Eye (tissue), 1 donor: Measurements from ENCODE around the gene CDC34.

Source experiments
- DNase-seq: peaks from one replicate; pipeline ENCODE4 v3.0.0-alpha.2; 2015

The CDC34 gene

DNA sequence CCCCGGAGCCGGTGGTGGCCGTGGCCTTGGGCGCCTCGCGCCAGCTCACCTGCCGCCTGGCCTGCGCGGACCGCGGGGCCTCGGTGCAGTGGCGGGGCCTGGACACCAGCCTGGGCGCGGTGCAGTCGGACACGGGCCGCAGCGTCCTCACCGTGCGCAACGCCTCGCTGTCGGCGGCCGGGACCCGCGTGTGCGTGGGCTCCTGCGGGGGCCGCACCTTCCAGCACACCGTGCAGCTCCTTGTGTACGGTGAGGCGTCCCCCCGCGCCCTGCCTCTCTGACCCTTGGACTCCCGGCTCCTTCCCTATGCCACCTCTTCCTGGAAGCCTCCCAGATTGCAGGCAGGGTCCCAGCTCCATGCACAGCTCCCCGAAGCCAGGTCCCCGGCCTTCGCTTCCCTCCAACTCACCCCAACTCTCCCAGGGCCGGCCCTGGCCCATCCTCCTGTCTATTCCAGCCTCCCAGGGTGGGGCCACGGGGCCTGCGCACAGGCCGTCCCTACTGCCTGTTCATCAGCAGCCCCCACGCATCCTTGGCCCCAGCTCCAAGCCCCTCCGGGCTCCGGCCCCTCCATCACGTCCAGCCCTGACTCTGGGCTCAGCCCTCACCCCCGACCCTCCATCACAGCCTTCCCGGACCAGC, 33.6 kb upstream of the CDC34 start:
- peak; percentile 11 for DNase-seq

DNA sequence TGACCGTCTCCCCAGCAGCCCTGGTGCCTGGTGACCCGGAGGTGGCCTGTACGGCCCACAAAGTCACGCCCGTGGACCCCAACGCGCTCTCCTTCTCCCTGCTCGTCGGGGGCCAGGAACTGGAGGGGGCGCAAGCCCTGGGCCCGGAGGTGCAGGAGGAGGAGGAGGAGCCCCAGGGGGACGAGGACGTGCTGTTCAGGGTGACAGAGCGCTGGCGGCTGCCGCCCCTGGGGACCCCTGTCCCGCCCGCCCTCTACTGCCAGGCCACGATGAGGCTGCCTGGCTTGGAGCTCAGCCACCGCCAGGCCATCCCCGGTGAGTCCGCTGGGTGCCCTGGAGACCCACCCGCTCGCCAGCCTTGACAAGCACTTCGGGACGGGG, 33.1 kb upstream of the CDC34 start:
- DNase-seq: peak; percentile 8

DNA sequence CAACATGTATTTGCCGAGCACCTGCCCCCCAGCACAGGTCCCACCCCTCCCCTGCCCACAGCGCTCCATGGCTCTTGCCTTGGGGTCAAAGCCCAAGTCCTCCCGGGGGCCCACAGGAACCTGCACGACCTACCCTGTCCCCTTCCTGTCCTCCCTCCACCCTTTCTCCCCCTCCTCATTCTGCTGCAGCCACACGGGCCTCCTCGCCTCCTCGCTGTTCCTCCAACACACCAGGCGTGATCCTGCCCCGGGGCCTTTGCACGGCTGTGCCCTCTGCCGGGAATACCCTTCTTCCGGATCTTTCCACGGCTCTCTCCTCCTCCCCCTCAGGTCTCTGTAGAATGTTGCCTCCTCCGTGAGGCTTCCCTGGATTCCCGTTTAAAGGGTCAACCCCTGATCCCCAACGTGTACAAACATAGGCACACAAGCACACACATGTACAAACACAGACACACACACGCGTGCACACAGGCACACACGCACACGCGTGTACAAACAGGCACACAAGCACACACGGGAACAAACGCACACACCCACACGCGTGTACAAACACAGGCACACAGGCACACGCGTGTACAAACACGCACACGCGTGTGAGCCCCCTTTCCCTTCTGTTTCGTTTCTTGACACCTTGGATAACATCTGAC, 32.5 kb upstream of the CDC34 start:
- DNase-seq: peak; percentile 4

DNA sequence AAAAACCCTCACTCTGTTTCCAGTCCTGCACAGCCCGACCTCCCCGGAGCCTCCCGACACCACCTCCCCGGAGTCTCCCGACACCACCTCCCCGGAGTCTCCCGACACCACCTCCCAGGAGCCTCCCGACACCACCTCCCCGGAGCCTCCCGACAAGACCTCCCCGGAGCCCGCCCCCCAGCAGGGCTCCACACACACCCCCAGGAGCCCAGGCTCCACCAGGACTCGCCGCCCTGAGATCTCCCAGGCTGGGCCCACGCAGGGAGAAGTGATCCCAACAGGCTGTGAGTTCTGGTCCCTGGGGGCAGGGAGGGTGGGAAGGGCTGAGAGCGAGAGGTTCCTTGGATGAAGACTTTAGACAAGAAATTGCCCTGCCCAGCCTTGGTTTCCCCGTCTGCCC, 29.9 kb upstream of the CDC34 start:
- DNase-seq: no peak

DNA sequence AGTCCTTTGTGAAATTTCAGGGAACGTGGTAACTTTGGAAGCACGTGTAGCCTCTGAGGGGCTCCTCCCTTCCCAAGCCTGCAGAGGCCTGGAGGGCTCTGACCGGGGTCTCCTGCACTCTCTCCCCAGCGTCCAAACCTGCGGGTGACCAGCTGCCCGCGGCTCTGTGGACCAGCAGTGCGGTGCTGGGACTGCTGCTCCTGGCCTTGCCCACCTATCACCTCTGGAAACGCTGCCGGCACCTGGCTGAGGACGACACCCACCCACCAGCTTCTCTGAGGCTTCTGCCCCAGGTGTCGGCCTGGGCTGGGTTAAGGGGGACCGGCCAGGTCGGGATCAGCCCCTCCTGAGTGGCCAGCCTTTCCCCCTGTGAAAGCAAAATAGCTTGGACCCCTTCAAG, 26.9 kb upstream of the CDC34 start:
- no peak for DNase-seq

DNA sequence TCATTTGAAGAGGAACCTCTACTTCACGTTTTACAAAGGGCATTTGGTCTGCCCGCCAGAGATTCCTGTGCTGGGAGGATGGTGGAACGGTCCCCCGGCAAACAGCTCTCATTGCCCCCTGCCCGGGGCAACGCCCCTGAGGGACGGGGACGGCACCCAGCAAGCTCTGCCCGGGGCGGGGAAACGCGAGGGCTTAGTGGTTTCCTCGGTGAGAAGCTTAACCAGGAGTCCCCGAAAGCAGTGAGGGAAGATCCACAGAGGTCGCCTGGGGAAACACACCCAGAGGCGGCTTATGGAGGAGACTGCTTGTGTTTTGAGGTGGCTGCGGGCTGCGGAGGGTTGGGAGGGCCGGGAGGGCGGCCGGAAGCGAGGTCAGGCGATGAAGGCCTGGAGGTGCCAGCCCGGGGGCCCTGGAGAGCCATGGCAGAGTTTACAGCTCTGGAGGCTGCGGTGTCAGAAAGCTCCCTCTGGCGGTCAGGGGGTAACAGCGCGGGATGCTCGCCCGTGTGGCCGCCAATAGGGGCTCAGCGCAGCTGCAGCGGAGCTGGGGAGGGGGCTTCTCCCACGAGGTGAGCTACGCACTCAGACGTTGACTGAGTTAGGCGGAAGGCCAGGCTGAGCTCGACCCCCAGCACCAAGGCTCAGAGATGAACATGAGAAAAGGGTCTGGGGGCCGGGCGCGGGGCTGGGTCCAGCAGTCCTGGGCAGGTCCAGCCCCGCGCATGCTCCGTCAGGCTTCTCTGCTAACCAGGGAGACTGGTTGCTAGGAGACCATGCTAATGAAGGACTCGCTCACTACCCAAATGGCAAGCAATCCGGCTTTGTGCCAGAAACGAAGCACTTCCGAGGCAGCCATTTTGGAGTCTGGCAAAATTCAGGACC, 24.9 kb upstream of the CDC34 start:
- no peak for DNase-seq

DNA sequence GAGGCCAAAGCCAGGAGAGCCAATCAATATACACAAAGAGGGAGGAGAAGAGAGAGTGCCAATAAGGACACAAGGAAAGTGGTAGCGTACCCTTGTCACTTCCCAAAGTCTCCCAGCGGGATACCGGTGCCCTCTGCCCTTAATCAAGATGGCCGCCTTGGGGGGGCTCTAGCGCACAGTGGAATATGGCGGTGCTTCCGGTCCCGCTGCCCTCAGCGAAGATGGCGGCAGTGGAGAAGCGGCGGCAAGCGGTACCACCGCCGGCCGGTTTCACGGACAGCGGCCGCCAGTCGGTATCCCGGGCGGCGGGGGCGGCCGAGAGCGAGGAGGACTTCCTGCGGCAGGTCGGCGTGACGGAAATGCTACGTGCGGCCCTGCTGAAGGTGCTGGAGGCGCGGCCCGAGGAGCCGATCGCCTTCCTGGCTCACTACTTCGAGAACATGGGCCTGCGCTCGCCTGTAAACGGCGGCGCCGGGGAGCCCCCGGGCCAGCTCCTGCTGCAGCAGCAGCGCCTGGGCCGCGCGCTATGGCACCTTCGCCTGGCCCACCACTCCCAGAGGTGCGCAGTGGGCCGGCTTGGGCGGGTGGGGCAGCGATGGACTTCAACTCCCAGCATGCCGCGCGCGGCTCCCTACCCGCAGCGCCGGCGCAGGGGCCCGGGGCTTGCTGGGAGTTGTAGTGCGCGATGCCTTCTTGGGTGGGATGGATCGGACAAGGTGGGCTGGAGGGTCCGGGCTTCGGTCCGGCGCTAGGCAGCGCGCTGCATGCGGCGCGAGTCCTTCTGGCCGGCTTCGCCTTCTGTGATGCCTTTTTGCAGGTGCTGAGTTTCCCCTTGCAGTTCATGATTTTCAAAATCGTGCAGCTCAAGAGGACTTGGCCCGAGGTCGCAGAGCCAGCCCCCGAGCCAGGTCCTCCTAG, 24.0 kb upstream of the CDC34 start, which contains the start of gene TPGS1:
Gene TPGS1, plus strand, starts transcription at position 212 of the 918 bp plus-strand sequence. Its CDS starts 10 bp downstream, at position 222.
- peak; percentile 100 for DNase-seq

DNA sequence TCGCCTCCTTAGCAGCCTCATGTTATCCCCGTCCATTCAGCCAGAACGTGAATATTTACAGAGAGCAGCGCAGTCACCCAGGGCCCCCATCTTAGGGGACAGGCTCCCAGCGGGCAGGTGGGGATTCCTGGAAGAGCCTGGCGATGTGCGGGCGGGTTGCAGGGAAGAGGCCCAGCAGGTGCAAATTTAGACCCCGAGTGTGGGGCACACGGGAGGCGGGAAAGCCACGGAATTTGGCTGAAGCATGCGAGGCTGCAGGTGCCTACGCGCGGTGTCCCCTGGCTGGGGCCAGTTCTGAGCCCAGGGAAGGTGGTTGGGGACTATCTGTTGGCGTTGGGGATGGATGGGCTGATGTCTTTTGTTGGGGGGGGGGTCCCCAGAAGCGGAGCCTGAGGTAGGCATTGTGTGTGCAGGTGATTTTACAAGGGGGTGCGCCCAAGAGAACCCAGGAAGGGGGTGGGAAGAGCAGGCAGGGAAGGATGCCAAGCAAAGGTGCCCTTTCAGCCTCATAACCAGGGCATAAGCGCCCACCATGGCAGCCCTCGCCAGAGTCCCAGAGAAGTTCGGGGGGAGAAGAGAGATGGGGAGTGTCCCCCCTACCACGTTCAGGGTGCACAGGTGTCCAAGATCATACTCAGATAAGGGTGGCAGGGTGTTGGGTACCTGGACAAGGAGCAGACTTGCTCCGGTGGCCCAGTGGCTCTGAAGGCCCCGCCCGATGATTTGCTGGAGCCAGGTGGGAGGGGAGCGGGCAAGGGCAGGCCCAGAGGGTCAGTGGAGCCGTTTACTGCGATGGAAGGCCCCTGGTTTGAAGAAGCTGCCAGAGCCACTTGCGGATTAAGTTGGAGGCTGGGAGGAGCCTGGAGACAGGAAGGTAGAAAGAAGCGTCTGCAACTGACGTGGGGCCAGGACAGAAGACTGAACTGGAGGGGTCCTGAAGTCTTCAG, 23.1 kb upstream of the CDC34 start:
- DNase-seq: no peak

DNA sequence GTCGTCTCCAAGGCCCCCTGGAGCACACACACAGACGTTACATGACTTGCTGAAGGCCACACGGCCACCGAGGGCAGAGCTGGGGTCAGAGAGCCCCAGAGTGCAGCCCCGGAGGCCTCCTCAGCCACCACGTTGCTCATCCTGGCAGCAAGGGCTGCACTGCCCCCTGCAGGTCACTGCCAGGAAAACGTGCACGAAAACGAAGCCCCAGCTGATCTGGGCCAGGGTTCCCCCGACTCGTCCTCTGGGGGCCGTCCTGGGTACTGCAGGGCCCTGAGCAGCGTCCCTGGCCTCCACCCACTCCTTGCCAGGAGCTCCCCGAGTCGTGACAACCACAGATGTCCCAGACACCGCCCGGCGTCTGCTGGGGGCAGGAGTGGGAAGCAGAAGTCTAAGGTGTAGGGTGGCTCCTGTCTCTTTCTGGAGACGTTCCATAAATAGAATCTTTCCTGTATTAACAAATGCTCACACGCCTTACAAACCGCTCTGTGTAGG, 20.9 kb upstream of the CDC34 start:
- DNase-seq: peak; percentile 95

DNA sequence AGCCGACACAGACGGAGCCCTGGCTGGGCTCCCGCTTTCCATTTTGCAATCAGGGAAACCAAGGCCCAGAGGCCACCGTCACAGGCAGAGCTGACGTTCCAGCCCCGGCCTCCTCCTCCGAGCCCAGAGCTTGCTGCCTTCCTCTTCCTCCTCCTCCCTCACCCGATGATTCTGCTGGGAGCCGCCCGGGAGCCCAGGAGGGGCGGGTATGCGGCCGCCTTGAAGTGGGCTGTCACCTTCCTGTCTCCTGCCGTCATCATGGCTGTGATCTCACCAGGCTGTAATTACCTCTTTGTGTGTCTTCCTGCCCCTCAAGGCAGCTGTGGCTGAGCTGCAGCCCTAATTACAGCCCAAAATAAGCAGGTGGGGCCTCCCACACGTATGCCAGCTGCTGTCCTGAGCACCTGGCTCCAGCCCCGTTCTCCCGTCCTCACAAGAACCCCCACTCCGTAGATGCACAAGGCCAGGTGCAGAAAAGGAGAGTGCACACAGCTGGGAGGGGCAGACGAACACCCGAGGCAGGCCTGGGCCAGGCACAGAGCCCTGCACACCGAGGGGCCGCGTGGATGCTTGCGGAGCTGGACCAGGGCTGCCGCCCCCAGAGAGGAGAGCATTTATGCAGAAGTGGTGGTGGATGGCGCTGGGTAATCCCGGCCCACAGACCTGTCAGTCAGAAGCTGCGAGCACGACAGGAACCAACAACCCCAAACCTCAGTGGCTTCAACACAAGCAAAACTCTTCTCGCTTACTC, 20.3 kb upstream of the CDC34 start:
- peak; percentile 67 for DNase-seq

DNA sequence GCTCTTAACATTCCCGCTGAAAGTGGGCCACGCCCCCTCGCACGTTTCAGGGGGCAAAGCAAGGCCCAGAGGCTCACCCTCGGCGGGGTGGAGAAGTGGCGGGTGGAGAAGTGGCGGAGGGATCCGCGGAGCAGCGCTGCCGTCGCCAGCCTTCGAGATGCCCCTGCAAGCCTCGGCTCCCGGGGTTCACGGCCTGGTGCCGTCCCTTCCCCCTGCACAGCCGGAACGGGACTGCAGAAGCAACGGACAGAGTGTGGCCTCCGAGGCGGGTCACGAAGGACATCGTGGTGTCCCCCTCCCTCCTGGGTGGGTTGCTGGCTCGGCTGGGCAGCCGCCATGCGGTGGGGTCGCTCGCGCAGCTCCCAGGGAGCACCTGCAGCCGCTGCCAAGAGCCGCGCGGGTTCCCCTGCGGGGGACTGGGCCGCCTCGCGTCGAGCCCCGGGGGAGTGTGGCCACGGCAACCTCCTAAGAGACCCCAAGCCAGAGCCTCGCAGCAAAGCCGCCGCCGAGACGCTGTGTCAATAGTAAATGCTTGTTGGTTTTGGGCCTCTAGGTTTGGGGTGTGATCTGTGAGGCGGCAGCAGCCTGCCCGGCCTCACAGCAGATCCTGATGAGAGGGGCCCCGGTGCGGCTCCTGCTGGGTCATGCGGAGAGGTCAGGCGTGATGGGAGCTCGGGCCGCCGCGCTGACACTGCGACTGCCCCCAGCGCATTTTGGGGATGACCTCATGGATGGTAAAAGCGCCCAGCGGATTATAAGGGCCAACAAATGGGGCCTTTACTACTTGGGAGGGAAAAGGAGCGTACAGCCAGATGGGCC, 18.8 kb upstream of the CDC34 start:
- peak; percentile 73 for DNase-seq

DNA sequence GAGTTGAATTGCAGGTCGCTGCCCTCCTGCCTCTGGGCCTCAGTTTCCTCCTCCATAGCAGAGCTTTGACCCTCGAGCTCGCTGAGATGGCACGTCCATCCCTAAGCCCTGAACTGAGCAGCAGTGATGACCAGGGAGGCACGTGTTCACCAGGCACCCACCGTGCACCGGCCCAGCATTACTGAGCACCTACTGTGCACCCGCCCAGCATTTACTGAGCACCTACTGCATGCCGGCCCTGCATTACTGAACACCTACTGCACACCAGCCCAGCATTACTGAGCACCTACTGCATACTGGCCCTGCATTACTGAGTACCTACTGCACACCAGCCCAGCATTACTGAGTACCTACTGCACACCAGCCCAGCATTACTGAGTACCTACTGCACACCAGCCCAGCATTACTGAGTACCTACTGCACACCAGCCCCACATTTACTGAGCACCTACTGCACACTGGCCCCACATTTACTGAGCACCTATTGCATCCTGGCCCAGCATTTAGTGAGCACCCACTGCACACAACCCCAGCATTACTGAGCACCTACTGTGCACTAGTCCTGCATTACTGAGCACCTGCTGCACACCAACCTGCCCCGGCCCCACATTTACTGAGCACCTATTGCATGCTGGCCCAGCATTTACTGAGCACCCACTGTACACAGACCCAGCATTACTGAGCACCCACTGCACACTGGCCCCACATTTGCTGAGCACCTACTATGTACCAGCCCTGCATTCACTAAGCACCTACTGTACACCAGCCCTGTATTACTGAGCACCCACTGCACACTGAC, 18.0 kb upstream of the CDC34 start:
- DNase-seq: no peak

DNA sequence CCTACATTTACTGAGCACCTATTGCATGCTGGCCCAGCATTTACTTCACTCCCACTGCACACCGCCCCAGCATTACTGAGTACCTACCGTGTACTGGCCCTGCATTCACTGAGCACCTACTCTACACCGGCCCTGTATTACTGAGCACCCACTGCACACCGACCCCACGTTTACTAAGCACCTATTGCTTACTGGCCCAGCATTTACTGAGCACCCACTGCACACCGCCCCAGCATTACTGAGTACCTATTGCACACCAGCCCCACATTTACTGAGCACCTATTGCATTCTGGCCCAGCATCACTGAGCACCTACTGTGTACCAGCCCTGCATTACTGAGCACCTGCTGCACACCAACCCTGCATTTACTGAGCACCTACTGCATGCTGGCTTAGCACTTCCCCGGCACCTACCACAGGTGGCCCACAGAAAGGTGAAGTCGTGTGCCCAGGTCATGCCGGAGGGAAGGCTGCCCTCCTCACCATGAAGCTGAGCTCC, 17.3 kb upstream of the CDC34 start:
- DNase-seq: no peak

DNA sequence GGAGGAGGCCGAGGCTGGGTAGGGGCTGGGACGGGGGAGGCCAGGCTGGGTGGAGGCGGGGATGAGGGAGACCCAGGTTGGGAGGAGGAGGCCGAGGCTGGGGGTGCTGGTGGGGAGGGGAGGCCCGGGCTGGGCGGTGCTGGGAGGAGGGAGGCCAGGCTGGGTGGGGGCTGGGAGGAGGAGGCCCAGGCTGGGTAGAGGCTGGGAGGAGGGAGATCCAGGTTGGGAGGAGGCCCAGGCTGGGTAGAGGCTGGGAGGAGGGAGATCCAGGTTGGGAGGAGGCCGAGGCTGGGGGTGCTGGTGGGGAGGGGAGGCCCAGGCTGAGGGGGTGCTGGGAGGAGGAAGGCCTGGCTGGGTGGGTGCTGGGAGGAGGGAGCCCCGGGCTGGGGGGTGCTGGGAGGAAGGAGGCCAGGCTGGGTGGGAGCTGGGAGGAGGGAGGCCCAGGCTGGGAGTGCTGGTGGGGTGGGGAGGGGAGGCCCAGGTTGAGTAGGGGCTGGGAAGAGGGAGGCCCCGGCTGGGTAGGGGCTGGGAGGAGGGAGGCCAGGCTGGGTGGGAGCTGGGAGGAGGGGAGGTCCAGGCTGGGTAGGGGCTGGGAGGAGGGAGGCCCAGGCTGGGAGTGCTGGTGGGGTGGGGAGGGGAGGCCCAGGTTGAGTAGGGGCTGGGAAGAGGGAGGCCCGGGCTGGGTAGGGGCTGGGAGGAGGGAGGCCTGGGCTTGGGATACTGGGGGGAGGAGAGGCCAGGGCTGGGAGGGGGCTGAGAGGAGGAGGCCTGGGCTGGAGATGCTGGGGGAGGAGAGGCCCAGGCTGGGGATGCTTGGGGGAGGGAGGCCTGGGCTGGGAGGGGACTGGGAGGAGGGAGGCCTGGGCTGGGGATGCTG, 13.6 kb upstream of the CDC34 start:
- peak; percentile 95 for DNase-seq

DNA sequence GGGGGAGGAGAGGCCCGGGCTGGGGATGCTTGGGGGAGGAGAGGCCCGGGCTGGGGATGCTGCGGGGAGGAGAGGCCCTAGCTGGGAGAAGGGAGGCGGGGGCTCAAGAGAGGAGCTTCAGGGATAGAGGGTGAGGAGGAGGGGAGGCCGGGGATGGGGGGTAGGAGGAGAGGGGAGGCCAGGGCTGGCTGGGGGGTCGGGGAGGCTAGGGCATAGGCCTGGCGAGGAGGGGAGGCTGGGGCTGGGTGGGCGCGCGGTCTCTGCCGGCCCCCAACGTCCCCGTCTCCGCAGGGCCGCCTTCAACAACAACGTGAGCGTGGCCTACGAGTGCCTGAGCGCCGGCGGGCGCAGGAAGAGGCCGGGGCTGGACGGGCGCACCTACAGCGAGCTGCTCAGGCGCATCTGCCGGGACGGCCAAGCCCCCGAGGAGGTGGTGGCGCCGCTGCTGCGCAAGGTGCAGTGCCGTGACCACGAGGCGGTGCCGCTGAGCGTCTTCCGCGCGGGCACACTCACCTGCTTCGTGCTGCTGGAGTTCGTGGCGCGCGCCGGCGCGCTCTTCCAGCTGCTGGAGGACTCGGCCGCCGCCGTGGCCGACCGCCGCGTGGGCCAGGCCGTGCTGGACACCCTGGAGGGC, 12.8 kb upstream of the CDC34 start:
- no peak for DNase-seq

DNA sequence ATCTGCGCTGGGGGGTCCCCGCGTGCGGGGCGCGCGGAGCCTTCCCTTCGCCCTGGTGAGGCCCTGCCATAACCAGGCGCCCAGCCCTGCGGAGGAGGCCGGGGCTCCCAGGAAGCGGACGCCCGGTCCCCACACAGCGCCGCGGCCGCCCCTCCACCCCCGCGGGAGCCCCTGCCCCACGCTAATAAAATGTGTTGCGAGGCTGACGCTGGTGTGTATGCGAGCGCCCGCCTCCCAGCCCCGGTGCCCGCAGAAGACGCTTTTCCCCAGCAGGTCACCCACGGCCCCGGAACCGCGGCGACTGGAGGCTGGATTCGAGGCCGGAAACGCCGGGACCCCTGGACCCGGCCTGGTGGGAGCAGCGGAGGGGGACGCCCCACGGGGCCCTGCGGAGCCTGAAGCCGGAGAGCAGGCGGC, 12.1 kb upstream of the CDC34 start:
- no peak for DNase-seq

DNA sequence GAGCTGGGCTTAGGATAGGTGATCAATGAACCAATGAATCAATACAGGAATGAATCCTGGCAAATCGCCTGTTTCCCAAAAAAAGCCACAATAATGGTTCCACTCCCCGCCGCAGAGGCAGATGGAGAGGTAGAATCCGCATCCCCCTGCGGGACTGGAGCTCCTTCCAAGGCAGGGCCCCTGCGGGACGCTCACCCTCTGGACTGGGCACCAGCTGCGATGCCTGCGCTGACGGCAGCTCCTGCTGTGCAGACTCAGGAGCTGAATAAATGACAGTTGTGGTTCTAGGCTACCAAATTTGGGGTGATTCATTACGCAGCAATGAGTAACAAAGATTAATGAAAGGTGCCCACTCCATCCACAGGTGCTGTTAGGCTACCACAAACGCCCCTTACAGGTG, 8.8 kb upstream of the CDC34 start:
- no peak for DNase-seq
